Activated CD8-positive, alpha-beta T cell treated with anti-CD3 and anti-CD28 coated beads for 36 hours (primary cell): ENCODE measurements around the gene RYR2. TPM values are rescaled to one million over a fixed set of nuclear protein-coding genes. Genes with fewer than 3 reads are reported as not detected.

Experiments used
- ATAC-seq: fragments of 200-7000 bp; cut with Tn5 transposase; one replicate; pipeline ENCODE4 v1.10.0; 2021; ENCODE audit warnings: mild to moderate bottlenecking, moderate library complexity
- CTCF ChIA-PET: fragments of 350-600 bp; sonication (Branson Sonifier 250); formaldehyde crosslinking; loops from one replicate; lab custom pipeline; 2021; ENCODE audit warnings: antibody characterized with exemption; lab: Charles Lee
- POLR2A ChIA-PET: fragments of 350-600 bp; sonication (Branson Sonifier 250); formaldehyde crosslinking; loops from one replicate; lab custom pipeline; 2021; ENCODE audit warnings: antibody characterized with exemption; lab: Charles Lee
- DNase-seq: peaks from one replicate; pipeline ENCODE4 v3.0.0-alpha.2; 2020
- H3K27ac Mint-ChIP-seq: one replicate; pipeline ENCODE4 v1.8.0; 2021; ENCODE audit warnings: mild to moderate bottlenecking, mixed read lengths
- H3K27me3 Mint-ChIP-seq: one replicate; pipeline ENCODE4 v1.8.0; 2021; ENCODE audit warnings: mixed read lengths
- H3K36me3 Mint-ChIP-seq: one replicate; pipeline ENCODE4 v1.8.0; 2021; ENCODE audit warnings: low read depth, mixed read lengths
- H3K4me1 Mint-ChIP-seq: one replicate; pipeline ENCODE4 v1.8.0; 2021; ENCODE audit warnings: low read depth, mixed read lengths
- H3K4me3 Mint-ChIP-seq: one replicate; pipeline ENCODE4 v1.8.0; 2021; ENCODE audit warnings: mild to moderate bottlenecking, moderate library complexity, mixed read lengths
- H3K9me3 Mint-ChIP-seq: one replicate; pipeline ENCODE4 v1.8.0; 2021; ENCODE audit warnings: mixed read lengths
- intact Hi-C: fragments of 100-400 bp; cut with micrococcal nuclease; formaldehyde crosslinking; loops from one replicate; pipeline ENCODE4 v1.10.0; 2022
- total RNA-seq, 2 experiments: library from RNA; stranded (reverse); gene quantifications; one replicate each; pipeline ENCODE4 v1.2.3, GENCODE V29; 2021
- TF ChIP-seq, protein P1 (sequence below): fragments of 200-600 bp; IDR thresholded peaks from one replicate; pipeline ENCODE4 v1.8.0; 2022; ENCODE audit warnings: antibody characterized with exemption, mild to moderate bottlenecking

Gene RYR2
- total RNA-seq, 2 experiments from 2014 or later, result 0.02 TPM

DNA sequence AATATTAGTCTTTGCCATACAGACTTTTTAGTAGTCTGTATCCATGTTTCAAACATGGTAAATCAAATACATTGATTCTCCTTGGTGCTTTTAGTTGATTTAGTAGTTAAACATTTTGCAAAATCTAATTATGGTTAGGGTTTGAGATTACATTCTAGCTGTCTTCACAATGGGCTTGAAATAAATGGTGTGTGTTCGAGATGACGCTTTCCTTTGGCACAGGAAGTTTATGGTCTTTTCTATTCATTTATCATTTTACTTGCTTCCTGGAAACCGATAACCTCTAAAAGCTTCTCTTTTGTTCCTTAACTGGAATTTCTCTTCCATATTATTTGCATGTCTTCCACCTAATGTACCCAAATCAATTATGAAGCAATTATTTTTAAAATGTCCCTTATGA is 810.4 kb downstream of the RYR2 start:
- no peak overlapping the region for H3K4me3 Mint-ChIP-seq
- no peaks in the 10 kb centered on the region for H3K4me1 Mint-ChIP-seq
- POLR2A ChIA-PET, result no interaction called here
- no peak overlapping the region for H3K27ac Mint-ChIP-seq
- TF ChIP-seq, protein P1, sequence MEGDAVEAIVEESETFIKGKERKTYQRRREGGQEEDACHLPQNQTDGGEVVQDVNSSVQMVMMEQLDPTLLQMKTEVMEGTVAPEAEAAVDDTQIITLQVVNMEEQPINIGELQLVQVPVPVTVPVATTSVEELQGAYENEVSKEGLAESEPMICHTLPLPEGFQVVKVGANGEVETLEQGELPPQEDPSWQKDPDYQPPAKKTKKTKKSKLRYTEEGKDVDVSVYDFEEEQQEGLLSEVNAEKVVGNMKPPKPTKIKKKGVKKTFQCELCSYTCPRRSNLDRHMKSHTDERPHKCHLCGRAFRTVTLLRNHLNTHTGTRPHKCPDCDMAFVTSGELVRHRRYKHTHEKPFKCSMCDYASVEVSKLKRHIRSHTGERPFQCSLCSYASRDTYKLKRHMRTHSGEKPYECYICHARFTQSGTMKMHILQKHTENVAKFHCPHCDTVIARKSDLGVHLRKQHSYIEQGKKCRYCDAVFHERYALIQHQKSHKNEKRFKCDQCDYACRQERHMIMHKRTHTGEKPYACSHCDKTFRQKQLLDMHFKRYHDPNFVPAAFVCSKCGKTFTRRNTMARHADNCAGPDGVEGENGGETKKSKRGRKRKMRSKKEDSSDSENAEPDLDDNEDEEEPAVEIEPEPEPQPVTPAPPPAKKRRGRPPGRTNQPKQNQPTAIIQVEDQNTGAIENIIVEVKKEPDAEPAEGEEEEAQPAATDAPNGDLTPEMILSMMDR, result no peak
- no peak for ATAC-seq
- H3K36me3 Mint-ChIP-seq, result no peaks in the 10 kb centered on the region
- intact Hi-C loops, result no loop called here
- CTCF ChIA-PET, result interaction anchor here (3.8 kb wide), 1 partner anchor 11 kb away, joined by 22 read pairs; no protein-coding TSS in a partner anchor
- peaks cover 1% of the 10 kb centered on the region for H3K9me3 Mint-ChIP-seq
- DNase-seq, result no peak
- no peaks in the 10 kb centered on the region for H3K27me3 Mint-ChIP-seq

DNA sequence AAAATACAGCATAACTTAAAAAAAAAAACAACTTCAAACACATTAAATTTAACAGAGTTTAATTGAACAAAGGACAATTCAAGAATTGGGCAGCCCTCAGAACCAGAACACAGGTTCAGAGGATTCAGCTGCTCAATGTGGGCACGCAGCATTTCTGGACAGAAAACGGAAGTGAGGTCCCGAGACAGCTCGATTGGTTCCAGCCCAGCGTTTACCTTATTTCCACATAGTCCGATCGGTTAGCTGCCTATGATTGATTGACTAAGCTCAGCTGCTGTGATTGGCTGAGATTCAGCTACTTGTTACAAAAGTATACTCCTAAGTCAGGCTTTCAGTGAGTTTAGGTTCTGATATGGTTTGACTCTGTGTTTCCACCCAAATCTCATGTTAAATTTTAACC is 815.5 kb downstream of the RYR2 start:
- no peak overlapping the region for H3K4me3 Mint-ChIP-seq
- DNase-seq, result no peak
- CTCF ChIA-PET, result interaction anchor here (0.6 kb wide), 1 partner anchor 56 kb away, joined by 3 read pairs; no protein-coding TSS in a partner anchor

DNA sequence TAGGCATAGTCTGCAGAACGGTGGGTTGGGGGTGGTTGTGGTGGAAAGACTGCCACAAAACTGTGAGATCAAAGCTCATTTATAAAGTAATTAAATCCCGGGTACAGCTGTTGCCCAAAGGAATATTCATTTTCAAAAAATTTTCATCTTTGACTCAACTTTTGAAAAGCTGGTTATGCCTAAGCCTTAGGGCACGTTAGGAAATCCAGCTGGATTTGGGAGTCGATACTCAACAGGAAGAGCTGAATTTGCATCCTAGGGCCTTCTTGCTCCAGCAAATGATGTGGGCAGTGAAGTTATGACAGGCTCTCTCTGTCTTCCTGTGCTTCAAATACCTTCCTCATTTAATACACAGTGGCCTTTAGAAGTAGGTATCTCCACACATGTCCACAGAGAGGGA is 817.0 kb downstream of the RYR2 start:
- Mint-ChIP-seq H3K9me3 (no peaks in the 10 kb centered on the region), H3K27me3 (no peaks in the 10 kb centered on the region), H3K4me1 (no peaks in the 10 kb centered on the region), H3K27ac (no peak overlapping the region), H3K36me3 (no peaks in the 10 kb centered on the region), H3K4me3 (no peak overlapping the region)
- DNase-seq, result no peak
- POLR2A ChIA-PET, result no interaction called here
- TF ChIP-seq, protein P1, result no peak
- intact Hi-C loops, result no loop called here
- CTCF ChIA-PET, result no interaction called here
- ATAC-seq, result no peak

More for the DNA sequence above, 815.5 kb downstream of the RYR2 start:
- no peaks in the 10 kb centered on the region for H3K27me3 Mint-ChIP-seq
- TF ChIP-seq, protein P1, result no peak
- no peaks in the 10 kb centered on the region for H3K9me3 Mint-ChIP-seq
- no peak for ATAC-seq
- H3K4me1 Mint-ChIP-seq, result no peaks in the 10 kb centered on the region
- intact Hi-C loops, result no loop called here
- no peaks in the 10 kb centered on the region for H3K36me3 Mint-ChIP-seq
- POLR2A ChIA-PET, result no interaction called here
- H3K27ac Mint-ChIP-seq, result no peak overlapping the region

DNA sequence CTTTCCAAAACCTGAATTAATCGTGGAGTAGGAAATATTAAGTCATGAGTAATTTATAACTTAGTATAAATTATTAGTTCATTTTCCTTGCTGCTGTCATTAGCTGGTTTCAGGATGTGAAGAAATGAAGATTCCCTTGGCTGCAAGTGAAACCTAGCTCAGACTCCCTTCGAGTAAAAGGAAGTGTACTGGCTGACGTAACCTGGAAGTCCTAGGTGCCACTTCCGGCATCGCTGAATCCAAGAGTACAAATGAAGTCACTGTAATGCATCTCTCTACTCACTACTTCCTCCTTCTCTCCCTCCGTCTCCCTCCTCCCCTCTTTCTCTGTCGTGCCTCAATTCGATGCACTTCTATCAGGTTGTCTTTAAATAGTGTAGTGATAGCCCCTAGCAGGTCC is 820.0 kb downstream of the RYR2 start:
- TF ChIP-seq, protein P1, result no peak
- Mint-ChIP-seq H3K36me3 (no peaks in the 10 kb centered on the region), H3K27ac (no peak overlapping the region), H3K4me1 (no peaks in the 10 kb centered on the region), H3K4me3 (no peak overlapping the region), H3K9me3 (no peaks in the 10 kb centered on the region), H3K27me3 (peaks cover 1% of the 10 kb centered on the region)
- ChIA-PET CTCF (interaction anchor here (3.5 kb wide), 1 partner anchor 10 kb away, joined by 22 read pairs; no protein-coding TSS in a partner anchor), POLR2A (no interaction called here)
- DNase-seq (no peak), ATAC-seq (no peak)
- intact Hi-C loops, result no loop called here

DNA sequence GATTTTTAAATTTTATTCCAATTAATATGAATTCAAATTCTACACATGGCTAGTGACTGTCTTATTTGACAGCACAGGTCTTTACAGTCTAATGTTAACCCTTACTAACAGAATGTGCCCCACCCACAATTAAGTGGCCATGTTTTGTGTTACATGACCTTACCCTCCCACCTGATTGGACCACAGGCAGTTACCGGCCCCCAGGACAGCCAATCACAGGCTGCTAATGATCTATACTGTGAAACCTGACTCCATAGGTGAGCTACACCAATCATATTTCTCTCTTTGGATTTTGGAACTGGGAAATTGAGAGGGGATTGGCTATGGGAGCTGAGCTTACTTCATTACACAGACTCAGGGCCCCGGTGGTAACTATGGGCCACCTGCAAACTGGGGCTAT is 821.2 kb downstream of the RYR2 start:
- H3K36me3 Mint-ChIP-seq, result no peaks in the 10 kb centered on the region
- no peak overlapping the region for H3K27ac Mint-ChIP-seq
- ChIA-PET CTCF (interaction anchor here (1.5 to 3.5 kb wide), 7 partner anchors 11 to 78 kb away, joined by 3 to 22 read pairs (median 5); no protein-coding TSS in a partner anchor), POLR2A (no interaction called here)
- H3K4me1 Mint-ChIP-seq, result no peaks in the 10 kb centered on the region
- TF ChIP-seq, protein P1, result no peak
- H3K9me3 Mint-ChIP-seq, result no peaks in the 10 kb centered on the region
- no peak overlapping the region for H3K4me3 Mint-ChIP-seq
- intact Hi-C loops, result no loop called here
- H3K27me3 Mint-ChIP-seq, result peaks cover 1% of the 10 kb centered on the region
- ATAC-seq (no peak), DNase-seq (no peak)
